Measurements from ENCODE around the gene TUBB6.

DNA sequence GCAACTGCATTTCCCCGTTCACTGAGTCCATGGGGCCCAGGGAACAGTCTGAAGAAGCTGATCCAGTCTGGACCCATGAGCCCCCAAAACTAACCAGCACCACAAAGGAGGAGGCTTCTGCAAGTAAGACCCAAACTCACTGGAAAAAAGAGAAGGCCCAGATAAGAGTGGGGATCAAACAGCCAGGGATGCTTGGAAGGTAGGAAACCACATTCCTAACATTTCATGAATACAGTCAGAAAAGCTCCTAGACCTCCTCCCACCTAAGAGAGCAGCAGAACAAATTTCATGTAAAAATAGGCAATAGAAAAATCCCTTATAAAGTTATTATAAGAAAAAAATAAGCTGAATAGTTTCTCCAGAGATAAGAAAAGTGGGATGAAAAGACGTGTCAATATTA lies 30.3 kb downstream of the TUBB6 start:
- TF ChIP-seq CTCF (IDR thresholded peaks at IDR 0.05) = no peak
- TF ChIP-seq POLR2A (IDR thresholded peaks at IDR 0.05) = no peak
